Inflammatory macrophage treated with lipopolysaccharide for 1 hour (primary cell): Measurements from ENCODE around the gene PDE1A.
"Not testable (repeated sequence)": the region's sequence is repeated elsewhere in the genome, so short reads cannot be mapped to it uniquely, and the experiment has no call there.

Experiments
- DNase-seq, 2 donors: peaks; one replicate each; pipeline ENCODE4 v3.0.0-alpha.2; 2020 to 2022

Gene PDE1A

DNA sequence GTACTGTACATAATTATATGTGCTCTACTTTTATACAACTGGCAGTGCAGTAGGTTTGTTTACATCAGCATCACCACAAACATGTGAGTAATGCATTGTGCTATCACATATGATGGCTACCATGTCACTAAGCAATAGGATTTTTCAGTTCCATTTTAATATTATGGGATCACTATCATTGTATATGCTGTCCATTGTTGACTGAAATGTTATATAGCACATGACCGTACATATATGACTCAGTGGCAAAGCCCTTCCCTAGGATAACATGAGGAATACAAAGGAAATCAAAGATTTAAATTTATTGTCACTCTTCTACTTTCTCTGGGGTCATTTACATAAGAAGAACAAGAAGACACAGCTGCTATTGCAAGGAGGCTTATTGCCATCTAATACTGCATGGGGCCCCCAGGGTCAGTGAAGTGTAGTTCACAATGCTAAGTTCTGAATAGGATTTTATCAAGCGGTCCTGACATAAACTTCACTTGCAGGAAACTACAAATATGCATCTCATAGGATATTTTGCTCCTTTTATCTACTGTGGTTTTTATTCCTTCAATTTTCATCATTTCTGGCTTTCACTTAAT lies 21.8 kb downstream of the PDE1A start:
- no peak for DNase-seq

- no peak for DNase-seq
These were observed 22.7 kb downstream of the PDE1A start for GRCh38 chr2:182404092-182404491.

DNA sequence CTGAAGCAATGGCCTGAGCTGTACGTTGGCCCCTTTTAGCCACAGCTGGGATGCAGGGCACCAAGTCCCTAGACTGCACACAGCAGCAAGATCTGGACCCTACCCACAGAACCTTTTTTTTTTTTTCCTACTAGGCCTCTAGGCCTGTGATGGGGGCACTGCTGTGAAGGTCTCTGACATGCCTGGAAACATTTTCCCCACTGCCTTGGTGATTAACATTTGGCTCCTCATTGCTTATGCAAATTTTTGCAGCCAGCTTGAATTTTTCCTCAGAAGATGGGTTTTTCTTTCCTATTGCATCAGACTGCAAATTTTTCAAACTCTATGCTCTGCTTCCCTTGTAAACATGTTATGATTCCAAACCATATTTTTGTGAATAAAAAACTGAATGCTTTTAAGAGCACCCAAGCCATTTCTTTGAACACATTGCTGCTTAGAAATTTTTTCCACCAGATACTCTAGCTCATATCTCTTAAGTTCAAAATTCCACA lies 33.5 kb downstream of the PDE1A start:
- no peak for DNase-seq

GRCh38 chr2:182391443-182391842 lies 35.4 kb downstream of the PDE1A start:
- no peak for DNase-seq

DNA sequence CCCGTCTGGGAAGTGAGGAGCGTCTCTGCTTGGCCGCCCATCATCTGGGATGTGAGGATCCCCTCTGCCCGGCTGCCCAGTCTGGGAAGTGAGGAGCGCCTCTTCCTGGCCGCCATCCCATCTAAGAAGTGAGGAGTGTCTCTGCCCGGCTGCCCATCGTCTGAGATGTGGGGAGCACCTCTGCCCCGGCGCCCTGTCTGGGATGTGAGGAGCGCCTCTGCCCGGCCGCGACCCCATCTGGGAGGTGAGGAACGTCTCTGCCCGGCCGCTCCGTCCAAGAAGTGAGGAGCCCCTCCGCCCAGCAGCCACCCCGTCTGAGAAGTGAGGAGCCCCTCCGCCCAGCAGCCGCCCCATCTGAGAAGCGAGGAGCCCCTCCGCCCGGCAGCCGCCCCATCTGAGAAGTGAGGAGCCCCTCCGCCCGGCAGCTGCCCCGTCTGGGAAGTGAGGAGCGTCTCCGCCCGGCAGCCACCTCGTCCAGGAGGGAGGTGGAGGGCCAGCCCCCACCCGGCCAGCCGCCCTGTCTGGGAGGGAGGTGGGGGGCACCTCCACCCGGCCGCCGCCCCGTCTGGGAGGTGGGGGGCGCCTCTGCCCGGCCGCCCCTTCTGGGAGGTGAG lies 40.5 kb downstream of the PDE1A start:
- not testable (repeated sequence) for DNase-seq

- DNase-seq: no peak
These were observed 42.0 kb downstream of the PDE1A start for GRCh38 chr2:182384860-182385259.

DNA sequence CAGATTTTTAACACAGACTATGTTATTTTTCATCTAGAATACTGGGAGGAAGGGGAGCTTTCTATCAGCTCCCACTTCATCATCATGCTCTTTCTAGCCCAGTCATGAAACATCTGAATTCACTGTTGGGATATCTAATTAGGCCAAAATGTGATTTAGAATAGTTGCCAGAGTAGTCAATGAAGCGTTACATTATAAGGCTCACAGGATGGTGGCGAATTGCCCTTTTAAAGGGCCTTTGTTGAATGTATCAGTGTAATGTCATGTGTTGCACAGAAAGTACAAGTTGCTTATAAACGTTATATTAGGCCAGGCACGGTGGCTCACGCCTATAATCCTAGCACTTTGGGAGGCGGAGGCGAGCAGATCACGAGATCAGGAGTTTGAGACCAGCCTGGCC lies 45.6 kb downstream of the PDE1A start:
- DNase-seq: no peak

DNA sequence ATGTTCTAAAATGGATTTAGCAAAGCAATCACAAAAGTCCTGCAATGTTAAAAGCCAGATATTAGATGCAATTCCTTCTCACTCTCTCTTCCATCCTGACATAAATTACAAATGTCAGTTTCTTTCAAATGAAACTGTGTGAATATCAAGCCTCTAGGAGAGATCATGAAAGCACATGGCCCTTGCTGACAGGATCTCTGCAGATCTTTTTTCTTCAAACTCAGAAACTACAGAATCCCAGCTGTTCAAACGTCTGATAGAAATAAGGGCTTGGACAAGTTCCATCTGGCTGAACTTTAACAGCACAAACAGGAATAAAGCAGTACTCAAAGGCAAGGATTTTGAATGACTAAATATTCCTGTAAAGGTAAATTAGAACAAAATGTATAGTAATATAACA lies 47.6 kb downstream of the PDE1A start:
- no peak for DNase-seq

GRCh38 chr2:182378759-182379158 lies 48.1 kb downstream of the PDE1A start:
- no peak for DNase-seq

DNA sequence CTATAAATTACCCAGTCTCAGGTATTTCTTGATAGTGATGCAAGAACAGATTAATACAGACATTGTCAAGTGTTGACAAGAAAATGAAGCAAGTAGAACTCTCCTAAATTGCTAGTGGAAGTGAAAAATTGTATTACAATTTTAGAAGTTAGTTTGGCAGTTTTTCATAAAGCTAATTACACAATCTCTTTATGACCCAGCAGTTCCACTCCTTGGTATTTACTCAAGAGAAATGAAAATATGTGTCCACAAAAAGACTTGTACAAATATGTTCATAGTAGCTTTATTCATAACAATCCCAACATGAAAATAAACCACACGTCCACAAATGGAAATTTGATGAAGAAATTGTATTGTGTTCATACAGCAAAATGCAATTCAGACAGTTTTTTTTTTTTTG lies 49.4 kb downstream of the PDE1A start:
- no peak for DNase-seq

DNA sequence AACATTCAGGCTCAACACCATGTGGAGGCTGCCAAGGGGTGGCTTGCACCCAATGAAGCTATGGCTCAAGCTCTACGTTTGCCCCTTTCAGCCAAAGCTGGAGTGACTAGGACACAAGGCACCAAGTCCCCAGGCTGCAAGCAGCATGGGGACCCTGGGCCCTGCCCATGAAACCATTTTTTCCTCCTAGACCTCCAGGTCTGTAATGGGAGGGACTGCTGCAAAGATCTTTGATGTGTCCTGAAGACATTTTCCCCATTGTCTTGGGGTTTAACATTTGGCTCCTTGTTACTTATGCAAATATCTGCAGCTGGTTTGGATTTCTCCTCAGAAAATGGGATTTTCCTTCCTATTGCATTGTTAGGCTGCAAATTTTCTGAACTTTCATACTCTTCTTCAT lies 51.0 kb downstream of the PDE1A start:
- no peak for DNase-seq

DNA sequence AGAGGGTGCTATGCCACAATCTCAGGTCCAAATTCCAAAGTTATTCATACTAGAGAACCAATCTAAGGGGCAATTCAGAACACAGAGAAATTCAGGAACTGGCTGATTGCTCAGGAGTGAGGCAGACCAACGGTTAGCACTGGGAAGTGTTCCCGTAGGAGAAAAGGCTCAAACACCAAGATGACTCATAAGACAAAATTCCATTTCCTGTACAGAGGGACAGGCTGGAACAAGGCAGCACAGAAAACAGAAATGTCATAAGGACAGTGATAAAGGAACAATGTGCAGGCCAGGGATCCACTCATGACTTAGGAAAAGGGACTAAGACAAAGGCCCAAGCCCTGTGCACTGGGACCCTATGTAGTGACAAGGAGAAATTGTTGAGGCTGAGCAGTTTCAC lies 54.2 kb downstream of the PDE1A start:
- no peak for DNase-seq

- DNase-seq: no peak
These were observed 57.8 kb downstream of the PDE1A start for GRCh38 chr2:182368996-182369395.

DNA sequence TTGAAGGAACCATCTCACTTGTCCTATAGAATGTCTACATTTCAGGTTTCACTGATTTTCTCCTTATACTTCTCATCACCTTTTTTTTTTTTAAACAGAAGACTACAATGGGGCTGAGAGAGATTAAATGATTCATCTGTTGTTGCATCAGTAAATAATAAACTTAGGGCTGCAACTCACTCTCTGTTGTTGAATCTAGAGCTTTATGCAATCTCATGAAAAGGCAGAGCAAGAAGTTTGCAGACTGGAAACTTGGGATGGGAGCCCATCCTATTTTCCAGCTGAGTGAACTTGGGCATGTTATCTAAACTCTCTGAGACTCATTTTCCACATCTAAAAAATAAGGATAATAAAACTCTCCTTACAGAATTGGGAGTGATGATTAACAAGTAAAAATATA lies 58.4 kb downstream of the PDE1A start:
- no peak for DNase-seq

DNA sequence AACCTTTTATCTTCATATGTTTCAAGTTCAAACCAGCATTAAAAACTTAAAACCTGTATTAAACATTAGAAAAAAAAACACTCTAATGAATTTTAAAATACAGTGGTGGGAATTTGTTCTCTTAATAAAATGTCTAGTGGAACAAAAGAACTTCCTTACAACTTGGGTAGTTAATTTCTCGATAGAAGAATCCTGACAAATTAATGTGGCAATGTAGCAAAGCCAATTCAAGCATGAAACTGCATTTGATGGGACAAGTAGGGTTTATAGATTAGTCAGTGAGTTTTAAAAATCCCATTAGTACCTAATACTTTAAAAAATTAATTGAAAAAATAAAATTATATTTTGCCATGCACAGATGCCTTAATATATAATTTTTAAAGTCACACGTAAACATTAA lies 59.4 kb downstream of the PDE1A start:
- no peak for DNase-seq

DNA sequence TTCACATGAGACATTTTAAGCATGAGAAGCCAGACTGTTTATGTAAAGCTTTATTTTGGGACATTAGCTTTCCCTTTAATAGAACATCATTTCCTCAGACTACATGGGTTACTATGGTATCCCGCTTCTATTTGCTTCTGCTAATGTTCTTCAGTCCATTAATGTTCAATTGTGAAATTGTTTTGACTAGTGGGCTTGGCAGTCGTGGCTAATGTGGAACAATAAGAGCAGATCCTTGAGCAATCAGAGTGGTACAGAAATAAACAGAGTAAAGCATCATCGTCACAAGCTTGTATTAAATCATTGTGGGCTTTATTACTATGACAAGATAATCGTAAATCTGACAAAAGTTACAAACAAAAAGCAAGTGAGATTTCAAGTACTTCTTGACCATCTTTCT lies 60.2 kb downstream of the PDE1A start:
- DNase-seq: no peak

- DNase-seq: no peak
These were observed 61.0 kb downstream of the PDE1A start for GRCh38 chr2:182365855-182366254.

GRCh38 chr2:182361477-182361876 lies 65.4 kb downstream of the PDE1A start:
- no peak for DNase-seq

- no peak for DNase-seq
These were observed 66.1 kb downstream of the PDE1A start for GRCh38 chr2:182360663-182361260.

DNA sequence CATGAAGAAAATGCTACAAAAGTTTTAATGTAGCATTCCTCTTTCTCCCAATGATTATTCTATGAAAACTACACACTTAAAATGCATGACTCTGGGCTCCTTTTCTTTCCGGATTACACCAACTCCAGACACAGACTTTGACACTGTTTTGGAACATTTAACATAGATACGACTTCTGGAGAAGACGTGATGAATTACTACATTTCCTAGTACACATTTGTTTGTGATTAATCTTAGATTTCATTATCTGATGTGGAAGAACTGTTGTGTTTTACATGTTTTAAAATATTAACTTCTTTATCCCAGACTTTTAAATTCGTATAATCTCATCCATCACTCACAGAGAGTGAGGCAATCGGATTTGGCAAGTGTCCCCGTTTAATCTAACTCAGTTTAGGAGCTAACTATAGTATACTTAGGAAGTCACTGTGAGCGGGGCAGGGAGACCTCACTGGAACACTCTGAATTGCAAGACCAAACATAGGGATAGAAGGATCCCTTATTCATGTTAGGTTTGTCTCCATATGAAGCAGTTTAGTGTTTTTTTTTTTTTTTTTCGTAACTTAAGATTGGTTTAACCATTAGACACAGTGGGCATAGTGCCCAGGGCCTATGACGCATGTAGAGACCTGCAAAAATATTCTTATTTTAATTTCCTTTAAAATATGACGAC lies 66.7 kb downstream of the PDE1A start:
- DNase-seq: no peak

- DNase-seq: no peak
These were observed 67.5 kb downstream of the PDE1A start for GRCh38 chr2:182359027-182359989.

DNA sequence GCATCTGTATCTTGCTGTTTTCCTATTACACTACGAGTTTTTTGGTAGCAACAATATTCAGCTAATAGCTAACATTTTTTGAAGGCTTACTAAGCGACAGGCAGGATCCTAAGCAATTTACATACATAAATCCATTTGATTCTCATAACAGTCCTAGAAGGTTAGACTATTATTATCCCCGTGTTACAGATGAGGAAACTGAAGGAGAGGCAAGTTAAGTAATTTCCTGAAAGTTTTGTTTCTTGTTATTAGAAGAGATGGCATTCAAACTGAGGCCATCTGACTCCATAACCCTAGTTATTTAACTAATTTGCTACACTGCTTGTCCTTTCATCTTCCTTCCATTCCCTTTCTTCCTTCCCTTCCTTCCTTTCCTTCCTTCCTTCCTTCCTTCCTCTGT lies 68.2 kb downstream of the PDE1A start:
- no peak for DNase-seq

GRCh38 chr2:182355815-182356214 lies 71.0 kb downstream of the PDE1A start:
- DNase-seq: no peak
